Measurements from ENCODE around the gene GAL3ST2.
"Not testable (repeated sequence)": the region's sequence is repeated elsewhere in the genome, so short reads cannot be mapped to it uniquely, and the experiment has no call there.

The GAL3ST2 gene

DNA sequence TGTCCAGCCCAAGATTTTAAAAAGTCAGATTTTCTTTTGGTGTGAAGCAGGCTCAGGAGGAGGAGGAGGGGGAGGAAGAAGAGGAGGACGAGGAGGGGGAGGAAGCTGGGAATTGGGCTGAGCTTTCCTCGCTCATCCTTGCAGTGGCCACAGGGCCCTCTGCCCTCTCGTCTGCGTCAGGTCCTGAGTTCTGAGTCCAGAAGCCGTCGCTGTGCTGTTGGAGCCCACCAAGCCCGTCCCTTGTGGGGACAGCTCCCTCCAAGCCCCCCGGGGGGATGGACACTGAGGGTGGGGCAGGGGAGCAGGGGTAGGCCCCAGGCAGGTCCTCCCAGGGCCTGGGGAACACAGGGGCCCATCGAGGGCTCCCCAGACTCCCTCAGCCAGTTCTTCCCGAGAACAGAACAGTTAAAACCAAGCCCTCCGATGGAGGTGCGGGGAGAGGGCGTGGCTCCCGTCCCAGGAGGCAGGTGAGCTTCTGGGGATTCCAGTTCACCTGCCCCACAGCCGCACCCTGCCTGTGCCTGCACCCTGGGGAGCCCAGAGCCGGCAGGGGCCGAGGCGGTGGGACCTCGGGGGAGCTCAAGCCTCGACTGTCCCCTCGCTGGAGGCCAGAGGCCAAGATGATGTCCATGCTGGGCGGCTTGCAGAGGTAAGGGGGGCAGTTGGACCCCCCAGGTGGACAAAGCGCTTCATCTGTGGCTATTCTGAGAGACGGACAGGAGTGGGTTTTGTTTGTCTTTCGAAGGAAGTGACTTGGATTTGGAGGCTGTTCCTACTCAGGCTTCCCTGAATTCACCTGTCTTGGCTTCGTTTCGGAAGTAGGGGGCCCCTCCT lies at the start of gene GAL3ST2:
TSS of gene GAL3ST2 (plus strand) at position 487 of the 834 bp plus-strand sequence. CDS start at position 621, 134 bp downstream.
- Histone ChIP-seq H3K9ac (ENCODE audit: insufficient read length) (no peak within 1 kb of the TSS), H3K27ac (0 out of 2 replicates have a peak within 1 kb of the TSS, but pooled peaks have one; percentile 49), H3K9me3 (ENCODE audit: low read depth, low read length) (no peaks in the 10 kb centered on the region), H3K4me3 (no peak within 1 kb of the TSS), H3K36me3 (ENCODE audit: insufficient read depth, low read length) (no peaks in the 10 kb centered on the region)
- TF ChIP-seq POLR2AphosphoS5 (IDR thresholded peaks at IDR 0.05; ENCODE audit: borderline replicate concordance, low read depth, low read length), result no peak
- no peak for TF ChIP-seq FOXP2 (optimal IDR thresholded peaks at IDR 0.05; ENCODE audit: control extremely low read depth, extremely low read length, insufficient read depth)
- no peak for TF ChIP-seq EZH2 (IDR thresholded peaks at IDR 0.05)
- DNase-seq (ENCODE audit: low read depth, low spot score), result no peak

DNA sequence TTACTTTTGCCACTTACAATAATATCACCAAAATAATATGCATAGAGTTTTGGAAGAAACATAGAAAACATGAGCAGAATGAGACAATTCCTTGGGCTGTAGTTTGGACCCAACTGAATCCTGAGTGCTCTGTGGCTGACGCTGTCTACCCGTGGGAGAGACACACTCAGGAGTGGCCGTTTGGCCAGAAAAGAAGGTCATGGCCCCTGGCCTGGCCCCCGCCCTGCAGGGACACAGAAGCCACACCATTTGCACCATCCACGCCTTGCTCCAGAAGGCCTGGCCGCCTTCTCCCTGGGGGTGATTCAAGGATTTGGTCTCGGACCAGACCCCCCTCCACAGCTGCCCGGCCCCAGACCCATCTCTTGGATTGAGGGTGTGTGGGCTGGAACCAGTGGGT lies 48.6 kb upstream of the GAL3ST2 start:
- no peak overlapping the region for H3K9ac ChIP-seq (ENCODE audit: insufficient read length)
- no peak for TF ChIP-seq POLR2AphosphoS5 (IDR thresholded peaks at IDR 0.05; ENCODE audit: borderline replicate concordance, low read depth, low read length)
- TF ChIP-seq FOXP2 (optimal IDR thresholded peaks at IDR 0.05; ENCODE audit: control extremely low read depth, extremely low read length, insufficient read depth), result no peak
- TF ChIP-seq EZH2 (IDR thresholded peaks at IDR 0.05), result no peak

DNA sequence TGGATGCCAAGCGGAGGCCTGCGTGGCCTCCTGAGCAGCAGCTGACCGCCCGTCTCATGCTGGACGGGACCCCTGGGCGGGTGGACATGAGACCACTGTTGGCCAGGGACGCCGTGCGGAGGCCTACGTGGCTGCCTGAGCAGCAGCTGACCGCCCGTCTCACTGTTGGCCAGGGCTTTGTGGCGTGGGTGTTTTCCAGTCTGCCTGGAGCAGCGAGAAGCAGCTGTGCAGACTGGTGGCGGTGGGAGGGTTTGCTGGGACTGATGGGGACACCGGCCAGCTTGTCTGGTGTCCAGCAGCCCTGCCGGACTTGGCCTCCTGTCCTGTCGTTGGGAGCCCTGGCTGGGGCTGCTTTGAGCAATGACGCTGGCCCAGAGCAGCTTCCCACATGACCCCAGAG lies 48.0 kb upstream of the GAL3ST2 start:
- no peak for DNase-seq (ENCODE audit: low read depth, low spot score)
- Histone ChIP-seq H3K36me3 (ENCODE audit: insufficient read depth, low read length) (peaks cover 6% of the 10 kb centered on the region; the same call in 1 of the 2 replicates), H3K9ac (ENCODE audit: insufficient read length) (no peak overlapping the region), H3K9me3 (ENCODE audit: low read depth, low read length) (no peaks in the 10 kb centered on the region), H3K4me3 (no peak overlapping the region), H3K27ac (no peak overlapping the region)
- TF ChIP-seq FOXP2 (optimal IDR thresholded peaks at IDR 0.05; ENCODE audit: control extremely low read depth, extremely low read length, insufficient read depth) (no peak), POLR2AphosphoS5 (IDR thresholded peaks at IDR 0.05; ENCODE audit: borderline replicate concordance, low read depth, low read length) (no peak), EZH2 (IDR thresholded peaks at IDR 0.05) (no peak)

More for the DNA sequence above, 48.6 kb upstream of the GAL3ST2 start:
- no peak for DNase-seq (ENCODE audit: low read depth, low spot score)
- H3K9me3 ChIP-seq (ENCODE audit: low read depth, low read length), result no peaks in the 10 kb centered on the region
- H3K36me3 ChIP-seq (ENCODE audit: insufficient read depth, low read length), result peaks cover 12% of the 10 kb centered on the region
- no peak overlapping the region for H3K27ac ChIP-seq
- no peak overlapping the region for H3K4me3 ChIP-seq

DNA sequence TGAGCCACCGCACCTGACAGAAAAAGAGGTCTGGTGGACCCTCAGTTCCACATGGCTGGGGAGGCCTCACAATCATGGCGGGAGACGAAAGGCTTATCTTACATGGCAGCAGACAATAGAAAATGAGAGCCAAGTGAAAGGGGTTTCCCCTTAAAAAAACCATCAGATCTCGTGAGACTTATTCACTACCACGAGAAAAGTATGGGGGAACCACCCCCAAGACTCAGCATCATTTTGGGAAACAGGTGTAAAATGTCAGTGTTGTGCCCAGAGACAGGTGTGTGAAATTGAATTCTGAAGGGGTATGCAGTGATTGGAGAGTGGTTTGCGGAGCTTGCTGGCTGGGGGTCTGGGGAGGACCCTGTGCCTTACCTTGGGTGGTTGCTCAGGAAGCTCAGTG lies 46.8 kb upstream of the GAL3ST2 start:
- H3K9me3 ChIP-seq (ENCODE audit: low read depth, low read length), result no peaks in the 10 kb centered on the region
- TF ChIP-seq FOXP2 (optimal IDR thresholded peaks at IDR 0.05; ENCODE audit: control extremely low read depth, extremely low read length, insufficient read depth) (no peak), EZH2 (IDR thresholded peaks at IDR 0.05) (no peak), POLR2AphosphoS5 (IDR thresholded peaks at IDR 0.05; ENCODE audit: borderline replicate concordance, low read depth, low read length) (no peak)
- H3K4me3 ChIP-seq, result no peak overlapping the region
- no peak overlapping the region for H3K27ac ChIP-seq
- DNase-seq (ENCODE audit: low read depth, low spot score), result no peak
- no peaks in the 10 kb centered on the region; the same call in 1 of the 2 replicates for H3K36me3 ChIP-seq (ENCODE audit: insufficient read depth, low read length)
- H3K9ac ChIP-seq (ENCODE audit: insufficient read length), result no peak overlapping the region

DNA sequence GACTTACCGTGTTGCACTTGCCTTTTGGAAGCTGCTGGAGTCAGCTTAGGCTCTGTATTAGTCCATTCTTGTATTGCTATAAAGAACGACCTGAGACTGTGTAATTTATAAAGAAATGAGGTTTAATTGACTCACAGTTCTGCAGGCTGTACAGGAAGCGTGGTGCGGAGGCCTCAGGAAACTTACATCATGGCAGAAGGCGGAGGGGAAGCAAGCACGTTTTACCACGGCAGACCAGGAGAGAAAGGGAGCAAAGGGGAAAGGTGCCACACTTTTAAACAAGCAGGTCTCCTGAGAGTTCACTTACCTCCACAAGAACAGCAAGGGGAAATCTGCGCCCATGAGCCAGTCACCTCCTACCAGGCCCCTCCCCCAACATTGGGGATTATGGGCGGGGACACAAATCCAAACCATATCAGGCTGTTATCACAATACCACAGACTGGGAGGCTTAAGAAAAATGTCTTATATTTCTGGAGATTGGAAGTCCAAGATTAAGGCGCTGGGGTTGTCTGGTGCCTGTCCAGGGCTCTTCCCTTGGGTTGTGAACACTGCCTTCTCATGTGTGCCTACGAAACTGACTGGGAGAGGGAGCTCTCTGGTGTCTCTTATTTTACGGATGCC lies 45.8 kb upstream of the GAL3ST2 start:
- H3K36me3 ChIP-seq (ENCODE audit: insufficient read depth, low read length), result no peaks in the 10 kb centered on the region
- H3K9ac ChIP-seq (ENCODE audit: insufficient read length), result no peak overlapping the region
- no peak for DNase-seq (ENCODE audit: low read depth, low spot score)
- H3K9me3 ChIP-seq (ENCODE audit: low read depth, low read length), result no peaks in the 10 kb centered on the region
- H3K4me3 ChIP-seq, result no peak overlapping the region
- no peak overlapping the region for H3K27ac ChIP-seq
- TF ChIP-seq POLR2AphosphoS5 (IDR thresholded peaks at IDR 0.05; ENCODE audit: borderline replicate concordance, low read depth, low read length), result no peak
- TF ChIP-seq EZH2 (IDR thresholded peaks at IDR 0.05), result no peak
- no peak for TF ChIP-seq FOXP2 (optimal IDR thresholded peaks at IDR 0.05; ENCODE audit: control extremely low read depth, extremely low read length, insufficient read depth)

DNA sequence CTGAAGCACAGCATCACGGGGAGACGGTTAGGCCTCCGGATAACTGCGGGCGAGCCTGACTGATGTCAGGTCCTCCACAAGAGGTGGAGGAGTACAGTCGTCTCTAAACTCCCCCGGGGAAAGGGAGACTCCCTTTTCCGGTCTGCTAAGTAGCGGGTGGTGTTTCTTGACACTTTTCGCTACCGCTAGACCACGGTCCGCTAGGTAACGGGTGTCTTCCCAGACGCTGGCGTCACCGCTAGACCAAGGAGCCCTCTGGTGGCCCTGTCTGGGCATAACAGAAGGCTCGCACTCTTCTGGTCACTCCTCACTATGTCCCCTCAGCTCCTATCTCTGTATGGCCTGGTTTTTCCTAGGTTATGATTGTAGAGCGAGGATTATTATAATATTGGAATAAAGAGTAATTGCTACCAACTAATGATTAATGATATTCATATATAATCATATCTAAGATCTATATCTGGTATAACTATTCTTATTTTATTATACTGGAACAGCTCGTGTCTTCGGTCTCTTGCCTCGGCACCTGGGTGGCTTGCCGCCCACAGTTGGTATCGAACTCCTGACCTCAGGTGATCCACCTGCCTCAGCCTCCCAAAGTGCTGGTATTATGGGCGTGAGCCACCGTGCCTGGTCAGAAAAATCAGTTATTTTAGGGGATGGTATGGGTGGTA lies 44.0 kb upstream of the GAL3ST2 start:
- not testable (repeated sequence) for DNase-seq (ENCODE audit: low read depth, low spot score); H3K4me3 ChIP-seq; H3K27ac ChIP-seq; H3K9ac ChIP-seq (ENCODE audit: insufficient read length); H3K9me3 ChIP-seq (ENCODE audit: low read depth, low read length); H3K36me3 ChIP-seq (ENCODE audit: insufficient read depth, low read length)

DNA sequence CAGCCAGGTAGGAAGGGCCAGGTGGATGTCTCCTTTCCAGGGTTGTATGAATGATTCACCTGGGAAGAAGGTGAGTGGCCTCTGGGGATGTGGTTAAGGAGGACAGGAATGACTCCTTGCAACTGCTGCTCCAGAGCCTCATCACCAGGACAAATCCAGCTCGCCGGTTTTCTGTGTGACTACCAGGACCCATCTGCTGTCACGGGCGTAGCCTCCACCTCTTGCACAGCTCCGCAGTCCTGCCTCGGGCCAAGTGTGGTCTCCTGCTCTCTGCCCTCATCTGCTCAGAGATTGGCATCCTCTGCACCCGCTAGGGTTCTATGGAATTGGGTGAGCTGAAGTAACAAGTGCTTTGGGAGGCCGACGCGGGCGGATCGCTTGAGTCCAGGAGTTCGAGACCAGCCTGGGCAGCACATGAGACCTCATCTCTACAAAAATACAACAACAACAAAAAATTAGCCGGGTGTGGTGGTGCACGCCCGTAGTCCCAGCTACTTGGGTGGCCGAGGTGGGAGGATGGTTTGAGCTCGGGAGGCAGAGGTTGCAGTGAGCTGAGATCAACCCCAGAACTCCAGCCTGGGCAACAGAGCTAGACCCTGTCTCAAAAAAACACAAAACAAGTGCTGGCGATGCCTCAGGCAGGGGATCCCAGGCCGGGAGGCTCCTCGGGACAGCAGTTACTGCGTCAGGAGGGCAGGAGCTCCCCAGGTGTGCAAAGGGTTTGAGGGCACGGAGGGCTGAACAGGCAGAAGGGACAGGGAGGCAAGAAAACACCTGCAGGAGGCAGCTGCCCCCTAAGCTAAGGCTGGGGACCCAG lies 43.0 kb upstream of the GAL3ST2 start:
- TF ChIP-seq FOXP2 (optimal IDR thresholded peaks at IDR 0.05; ENCODE audit: control extremely low read depth, extremely low read length, insufficient read depth) (no peak), EZH2 (IDR thresholded peaks at IDR 0.05) (no peak), POLR2AphosphoS5 (IDR thresholded peaks at IDR 0.05; ENCODE audit: borderline replicate concordance, low read depth, low read length) (no peak)
- Histone ChIP-seq H3K9me3 (ENCODE audit: low read depth, low read length) (no peaks in the 10 kb centered on the region), H3K36me3 (ENCODE audit: insufficient read depth, low read length) (no peaks in the 10 kb centered on the region), H3K4me3 (peak overlapping the region; percentile 96), H3K27ac (no peak overlapping the region), H3K9ac (ENCODE audit: insufficient read length) (no peak overlapping the region)
- DNase-seq (ENCODE audit: low read depth, low spot score), result no peak

DNA sequence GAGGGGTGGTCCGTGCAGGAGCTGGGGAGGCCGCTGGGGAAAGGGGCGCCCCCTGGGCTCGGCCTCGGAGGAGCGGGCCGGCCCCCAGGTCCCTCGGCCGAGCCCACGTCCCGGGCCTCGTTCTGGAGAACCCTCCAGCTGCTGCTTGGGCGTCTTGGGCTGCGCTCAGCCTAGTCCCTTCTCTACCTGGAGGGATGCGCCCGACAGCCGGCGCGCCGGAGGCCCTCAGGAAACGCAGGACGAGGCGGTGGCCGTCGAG lies 42.5 kb upstream of the GAL3ST2 start:
- peak overlapping the region; percentile 96 for H3K4me3 ChIP-seq
- no peak overlapping the region for H3K9ac ChIP-seq (ENCODE audit: insufficient read length)
- no peak for TF ChIP-seq FOXP2 (optimal IDR thresholded peaks at IDR 0.05; ENCODE audit: control extremely low read depth, extremely low read length, insufficient read depth)
- no peak for TF ChIP-seq EZH2 (IDR thresholded peaks at IDR 0.05)
- TF ChIP-seq POLR2AphosphoS5 (IDR thresholded peaks at IDR 0.05; ENCODE audit: borderline replicate concordance, low read depth, low read length), result no peak; the same call in 1 of the 2 replicates
- no peaks in the 10 kb centered on the region for H3K36me3 ChIP-seq (ENCODE audit: insufficient read depth, low read length)
- no peaks in the 10 kb centered on the region for H3K9me3 ChIP-seq (ENCODE audit: low read depth, low read length)
- DNase-seq (ENCODE audit: low read depth, low spot score), result no peak
- H3K27ac ChIP-seq, result no peak overlapping the region

Measured in SK-N-MC (cell line).